Astrocyte of the cerebellum (primary cell): Measurements from ENCODE around the gene MYBPC2.

ENCODE experiments used
- DNase-seq: peaks from one replicate; pipeline ENCODE4 v3.0.0-alpha.2; 2011; ENCODE audit warnings: low read depth
- H3K4me3 ChIP-seq: 2 replicates; pipeline ENCODE4 v1.5.1; 2011; ENCODE audit warnings: mild to moderate bottlenecking, low read depth, low read length, moderate library complexity
- CTCF ChIP-seq: IDR thresholded peaks from 2 replicates; pipeline ENCODE4 v1.5.1; 2012; ENCODE audit warnings: low read length, low read depth, moderate library complexity, mild to moderate bottlenecking; ENCODE audit errors: missing control alignments
- in situ Hi-C: cut with HindIII; loops from 2 replicates; pipeline ENCODE4 v1.10.0; 2017; ENCODE audit warnings: low sequenced_read_pairs

MYBPC2 gene

GRCh38 chr19:50500060-50500752, 67.5 kb downstream of the MYBPC2 start:
- in situ Hi-C loops: no loop called here

GRCh38 chr19:50500753-50501151, 68.1 kb downstream of the MYBPC2 start:
- H3K4me3 ChIP-seq: no peak overlapping the region
- DNase-seq: no peak
- in situ Hi-C loops: no loop called here
- TF ChIP-seq CTCF: no peak

More at GRCh38 chr19:50500060-50500752, 67.5 kb downstream of the MYBPC2 start:
- H3K4me3 ChIP-seq: no peak overlapping the region
- DNase-seq: no peak
- TF ChIP-seq CTCF: peak; percentile 11

- no peak for TF ChIP-seq CTCF
- no peak overlapping the region for H3K4me3 ChIP-seq
- DNase-seq: no peak
- in situ Hi-C loops: no loop called here
Measured at GRCh38 chr19:50501186-50501567, 68.5 kb downstream of the MYBPC2 start.

GRCh38 chr19:50501568-50502475, 69.1 kb downstream of the MYBPC2 start:
- DNase-seq: no peak
- no peak for TF ChIP-seq CTCF
- H3K4me3 ChIP-seq: no peak overlapping the region
- in situ Hi-C loops: no loop called here

- no peak for DNase-seq
- H3K4me3 ChIP-seq: no peak overlapping the region
- no peak for TF ChIP-seq CTCF
- in situ Hi-C loops: no loop called here
Measured at GRCh38 chr19:50505856-50506611, 73.3 kb downstream of the MYBPC2 start.

GRCh38 chr19:50506700-50507099, 74.0 kb downstream of the MYBPC2 start:
- TF ChIP-seq CTCF: no peak
- no peak overlapping the region for H3K4me3 ChIP-seq
- in situ Hi-C loops: no loop called here
- DNase-seq: no peak
